HG02884 (cell line): ENCODE data around the gene ING3.
"Not testable (repeated sequence)": the region's sequence is repeated elsewhere in the genome, so short reads cannot be mapped to it uniquely, and the experiment has no call there.

Source experiments
- ATAC-seq: cut with Tn5 transposase; IDR thresholded peaks from one replicate; pipeline ENCODE4 v1.9.1; 2021; ENCODE audit warnings: mild to moderate bottlenecking, moderate library complexity; ENCODE audit not compliant: unreplicated experiment

The ING3 gene

DNA sequence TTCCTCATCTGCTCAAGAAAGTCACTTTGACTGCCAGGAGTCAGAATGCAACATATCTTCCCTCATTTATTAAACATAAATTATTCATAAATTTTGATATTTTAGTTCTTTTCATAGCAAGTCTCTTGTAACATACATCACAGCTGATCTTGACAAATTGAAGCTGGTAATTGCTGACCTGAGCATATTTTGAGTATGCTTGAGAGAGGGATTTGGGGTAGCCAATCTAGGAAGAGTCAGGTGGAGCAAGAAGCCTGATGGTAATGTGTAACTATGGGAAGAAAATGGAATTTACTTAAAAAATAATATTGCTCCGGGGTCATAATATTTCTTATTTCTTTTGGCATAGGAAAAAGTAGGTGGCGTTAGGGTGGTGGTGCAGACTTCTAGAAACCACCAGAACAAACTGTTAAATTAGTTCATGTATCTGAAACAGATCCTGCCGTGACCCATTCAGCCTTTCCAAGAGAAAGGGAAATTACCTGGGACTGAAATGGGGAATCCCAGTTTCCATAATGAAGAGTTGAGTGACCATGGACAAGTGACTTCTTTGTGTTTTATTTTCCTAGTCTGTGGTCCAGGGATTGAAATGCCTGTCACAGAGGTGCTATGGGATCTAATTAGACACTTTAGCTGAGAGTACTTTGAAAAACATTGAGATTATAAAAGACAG, 50.8 kb downstream of the ING3 start:
- no peak for ATAC-seq

GRCh38 chr7:121002048-121002756, 51.6 kb downstream of the ING3 start:
- ATAC-seq = no peak

DNA sequence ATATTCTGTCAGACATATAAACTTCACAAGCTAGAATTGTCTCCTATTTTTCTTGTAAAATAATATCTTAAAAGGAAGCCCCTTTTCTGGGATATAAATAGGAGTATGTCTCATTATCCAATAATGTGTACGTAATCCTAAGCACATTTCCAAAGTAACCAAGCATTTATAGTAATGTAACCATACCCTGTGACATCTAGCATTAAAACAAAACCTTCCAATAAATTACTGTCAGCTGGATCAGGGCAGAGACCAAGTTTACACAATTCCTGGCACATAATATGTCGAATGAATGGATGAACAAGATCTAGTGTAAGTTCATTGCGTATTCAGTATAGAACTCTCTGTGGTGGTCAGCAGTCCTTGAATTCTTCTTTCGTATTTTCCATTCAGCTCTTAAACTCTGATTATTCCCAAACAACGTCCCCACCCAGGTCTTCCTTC, 52.2 kb downstream of the ING3 start:
- no peak for ATAC-seq

DNA sequence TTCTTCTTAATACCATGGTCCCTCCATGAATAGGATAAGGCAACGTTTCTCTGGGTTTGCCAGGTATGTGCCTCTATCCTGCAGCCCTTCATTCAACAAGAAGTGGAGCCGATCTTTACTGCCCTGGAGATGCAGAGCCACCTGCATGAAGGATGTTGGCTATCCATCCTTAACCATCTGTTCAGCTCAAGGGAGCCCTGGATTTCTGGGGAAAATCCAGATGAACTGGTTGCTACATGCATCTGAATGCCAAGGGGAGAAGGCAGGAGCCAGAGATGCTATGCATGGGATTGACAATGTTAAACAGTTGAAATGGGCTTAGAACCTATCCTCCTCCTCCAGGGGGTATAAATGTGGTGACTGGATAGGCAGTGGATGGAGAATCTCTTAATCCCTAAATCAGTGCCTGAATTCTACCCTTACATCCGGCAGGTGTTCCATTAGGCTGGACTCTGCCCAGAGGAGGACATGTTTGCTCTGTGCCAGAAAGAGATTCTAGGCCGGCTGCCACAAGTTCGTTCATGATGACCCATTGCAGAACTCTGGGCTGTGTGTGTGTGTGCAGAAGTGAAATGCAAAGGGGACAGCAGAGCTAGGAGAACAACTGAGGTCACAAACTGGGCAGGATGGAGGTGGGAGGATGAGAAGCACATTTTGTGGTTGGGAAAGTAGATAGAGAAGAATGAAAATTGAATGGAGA, 53.6 kb downstream of the ING3 start:
- ATAC-seq = no peak

DNA sequence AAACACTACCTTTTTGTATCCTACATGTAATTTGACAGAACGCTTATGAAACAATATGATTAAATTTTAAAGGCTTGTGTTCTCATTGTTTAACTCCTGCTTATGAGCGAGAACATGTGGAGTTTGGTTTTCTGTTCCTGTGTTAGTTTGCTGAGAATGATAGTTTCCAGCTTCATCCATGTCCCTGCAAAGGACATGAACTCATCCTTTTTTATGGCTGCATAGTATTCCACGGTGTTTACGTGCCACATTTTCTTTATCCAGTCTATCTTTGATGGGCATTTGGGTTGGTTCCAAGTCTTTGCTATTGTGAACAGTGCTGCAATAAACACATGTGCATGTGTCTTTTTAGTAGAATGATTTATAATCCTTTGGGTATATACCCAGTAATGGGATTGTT, 54.5 kb downstream of the ING3 start:
- ATAC-seq = not testable (repeated sequence)

DNA sequence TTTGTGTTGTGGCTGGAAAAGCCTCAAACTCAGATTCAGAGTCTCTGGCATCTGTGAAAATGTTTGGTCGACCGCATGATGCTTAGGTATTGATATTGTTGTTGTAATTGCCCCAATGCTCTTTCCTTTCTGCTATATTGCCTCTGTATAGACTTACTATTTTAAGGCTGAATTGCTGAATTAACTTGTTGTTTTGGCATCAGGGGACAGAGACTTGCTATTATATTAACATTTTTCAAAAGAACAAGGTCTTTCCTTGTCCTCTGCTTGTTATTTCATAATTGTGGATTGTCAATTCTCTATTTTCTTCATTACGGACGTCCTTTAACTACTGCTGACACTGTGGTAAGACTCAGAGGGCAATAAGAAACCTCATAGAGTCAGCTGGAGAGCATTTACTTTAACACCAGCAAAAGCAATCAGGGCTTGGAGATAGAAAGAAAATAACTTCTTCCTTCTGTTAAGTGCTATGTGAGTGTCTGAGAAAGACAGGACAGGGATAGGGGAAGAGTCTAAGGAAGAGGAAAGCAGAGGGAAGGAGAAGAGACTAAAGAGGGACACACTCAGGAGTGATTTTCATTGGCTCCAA, 55.5 kb downstream of the ING3 start:
- no peak for ATAC-seq

DNA sequence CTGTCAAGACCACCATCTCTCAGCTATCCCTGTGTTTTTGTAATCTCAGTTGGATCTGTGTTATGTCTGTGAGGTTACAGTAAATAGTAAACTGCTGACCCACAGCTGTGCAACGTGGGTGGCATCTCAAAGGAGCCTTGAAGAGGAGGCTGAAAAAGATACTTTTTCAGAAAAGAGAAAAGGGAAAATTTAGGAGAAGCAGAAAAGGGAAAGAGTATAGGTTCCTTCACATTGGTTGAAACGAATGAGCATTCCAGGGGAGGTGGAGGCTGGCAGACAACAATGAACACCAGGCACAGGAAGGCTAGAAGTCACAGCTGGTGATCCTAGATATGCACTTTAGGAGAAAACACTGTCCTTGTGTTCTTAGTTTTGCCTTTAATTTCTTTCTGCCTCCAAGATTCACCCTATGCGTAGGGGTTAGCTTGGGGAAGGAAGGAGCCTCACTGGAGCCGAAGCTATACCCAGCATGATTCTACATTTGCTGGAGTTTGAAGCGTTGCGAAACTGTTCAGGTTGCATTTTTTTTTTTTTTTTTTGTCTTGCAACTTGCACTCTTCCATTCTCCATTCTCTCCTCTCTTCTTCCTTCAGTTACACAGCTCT, 56.2 kb downstream of the ING3 start:
- no peak for ATAC-seq

GRCh38 chr7:121008816-121009215, 58.2 kb downstream of the ING3 start:
- no peak for ATAC-seq

GRCh38 chr7:121011401-121011800, 60.8 kb downstream of the ING3 start:
- ATAC-seq = no peak

DNA sequence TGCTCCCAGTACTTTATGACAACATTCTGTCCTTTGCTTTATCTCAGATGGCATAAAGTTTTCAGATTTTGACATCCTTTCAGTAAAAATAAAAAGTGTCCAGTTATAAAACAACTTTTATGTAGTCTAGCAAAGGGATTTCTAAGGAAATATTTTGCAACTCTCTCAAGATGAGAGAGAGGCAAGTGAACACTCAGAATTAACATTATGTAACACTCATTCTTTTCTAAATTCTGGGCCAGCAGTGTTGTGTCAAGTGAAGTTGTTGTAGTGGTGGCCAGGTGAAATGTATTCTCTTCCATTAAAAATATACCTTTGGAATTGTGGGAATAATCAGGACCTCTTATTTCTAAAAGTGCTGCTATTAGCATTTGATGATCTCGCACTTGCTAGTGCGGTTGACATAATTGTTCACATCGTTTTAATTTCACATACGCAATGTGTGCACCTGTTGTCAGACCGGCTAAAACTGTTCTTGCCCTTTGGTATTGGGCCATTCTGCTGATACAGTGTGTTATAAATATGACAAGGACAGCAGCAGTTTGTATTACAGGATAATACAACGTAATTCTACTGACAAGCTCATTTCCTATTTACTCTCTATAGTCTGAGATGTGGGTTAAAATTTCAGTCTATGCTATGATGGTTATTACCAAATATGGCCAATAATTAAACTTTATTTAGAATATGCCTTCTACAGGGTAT, 61.7 kb downstream of the ING3 start:
- ATAC-seq = no peak

DNA sequence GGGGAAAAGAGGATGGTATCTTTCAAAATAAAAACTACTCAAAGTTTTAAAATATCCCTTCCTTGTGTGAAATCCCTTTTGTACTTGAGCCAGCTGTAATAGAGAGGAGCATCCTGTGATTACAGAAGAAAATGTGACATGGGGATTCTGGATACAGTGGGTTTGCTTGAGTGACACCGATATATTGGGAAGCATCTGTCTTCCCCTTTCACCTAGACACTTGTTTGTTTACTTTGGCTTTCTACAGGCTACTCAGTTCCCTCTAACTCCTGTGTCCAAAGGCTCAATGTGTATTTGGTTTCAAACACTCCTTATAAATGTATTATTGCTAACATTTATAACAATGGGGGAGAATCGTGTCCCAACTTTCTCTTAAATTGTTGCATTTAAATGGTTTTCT, 62.3 kb downstream of the ING3 start:
- ATAC-seq = no peak

DNA sequence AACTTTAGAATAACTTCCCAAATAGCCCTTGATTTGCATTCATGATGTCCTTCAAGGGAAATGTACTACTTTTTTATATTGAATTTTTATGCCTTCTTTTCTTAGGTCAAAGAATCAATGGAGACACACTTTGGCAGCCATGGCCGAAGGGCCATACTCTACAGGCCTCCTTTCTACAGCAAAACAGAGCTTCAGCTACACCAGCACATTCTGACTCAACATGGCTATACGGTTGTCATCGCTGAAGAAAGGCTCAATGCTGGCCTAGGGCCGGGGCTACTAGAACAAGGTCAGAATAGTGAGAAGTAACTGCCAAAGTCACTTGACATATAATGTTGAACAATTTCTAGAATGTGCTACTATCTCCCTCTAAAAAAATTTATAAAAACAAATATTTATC, 65.0 kb downstream of the ING3 start:
- ATAC-seq = no peak

DNA sequence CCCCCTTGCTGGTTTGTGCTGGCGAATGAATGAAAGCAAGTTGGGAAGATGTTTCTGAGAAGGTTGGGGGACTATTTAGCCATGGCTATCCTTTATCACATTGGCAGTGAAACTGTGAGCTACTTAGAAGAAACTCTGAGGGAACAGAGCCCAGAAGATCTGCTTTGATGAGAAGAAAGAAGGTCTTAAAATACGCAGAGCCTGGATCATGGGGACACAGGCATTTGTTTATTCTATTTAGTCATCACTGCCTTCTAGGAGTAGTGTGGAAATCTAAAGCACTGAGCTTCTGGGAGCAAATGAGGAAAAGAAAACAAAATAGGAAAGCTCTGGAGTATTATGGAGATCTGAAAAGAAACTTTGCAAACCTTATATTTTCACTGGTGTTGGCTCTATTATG, 66.4 kb downstream of the ING3 start:
- ATAC-seq = no peak

DNA sequence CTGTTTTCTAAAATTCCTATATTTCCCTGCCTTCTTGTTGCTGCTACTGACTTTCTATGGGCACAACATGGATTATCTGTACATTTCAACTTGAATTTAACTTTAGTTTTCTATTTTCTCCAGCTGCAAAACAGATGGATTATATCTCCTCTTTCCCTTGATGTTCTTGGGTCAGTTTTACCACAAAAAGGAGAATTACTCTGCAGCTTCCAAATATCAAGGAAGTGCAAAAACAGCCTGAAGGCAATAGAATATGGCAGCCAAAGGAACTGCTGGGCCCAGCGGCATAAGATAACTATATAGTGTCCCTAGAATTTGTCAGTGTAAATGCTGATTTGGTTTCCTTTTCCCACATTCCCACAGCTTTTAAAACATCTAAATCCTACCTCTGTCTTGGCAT, 67.0 kb downstream of the ING3 start:
- ATAC-seq = no peak

DNA sequence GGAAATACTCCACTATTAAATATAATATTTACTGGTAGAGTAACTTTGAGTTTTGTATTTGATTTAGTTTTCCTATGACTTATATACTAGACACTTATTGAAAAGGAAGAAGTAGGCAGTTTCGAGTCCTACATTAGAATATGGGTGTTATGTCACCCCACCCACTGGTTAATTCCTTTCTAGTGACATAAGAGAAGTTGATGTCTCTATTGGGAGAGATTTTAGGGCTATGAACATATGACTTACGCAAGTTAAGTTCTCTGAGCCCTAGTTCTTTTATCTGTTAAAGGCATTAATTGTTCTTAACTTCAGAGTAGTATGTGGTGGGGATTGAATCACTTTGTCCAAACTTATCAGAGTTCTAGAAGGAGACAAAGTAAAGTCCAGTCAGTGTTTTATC, 68.4 kb downstream of the ING3 start:
- no peak for ATAC-seq

GRCh38 chr7:121020249-121020988, 69.8 kb downstream of the ING3 start:
- no peak for ATAC-seq

DNA sequence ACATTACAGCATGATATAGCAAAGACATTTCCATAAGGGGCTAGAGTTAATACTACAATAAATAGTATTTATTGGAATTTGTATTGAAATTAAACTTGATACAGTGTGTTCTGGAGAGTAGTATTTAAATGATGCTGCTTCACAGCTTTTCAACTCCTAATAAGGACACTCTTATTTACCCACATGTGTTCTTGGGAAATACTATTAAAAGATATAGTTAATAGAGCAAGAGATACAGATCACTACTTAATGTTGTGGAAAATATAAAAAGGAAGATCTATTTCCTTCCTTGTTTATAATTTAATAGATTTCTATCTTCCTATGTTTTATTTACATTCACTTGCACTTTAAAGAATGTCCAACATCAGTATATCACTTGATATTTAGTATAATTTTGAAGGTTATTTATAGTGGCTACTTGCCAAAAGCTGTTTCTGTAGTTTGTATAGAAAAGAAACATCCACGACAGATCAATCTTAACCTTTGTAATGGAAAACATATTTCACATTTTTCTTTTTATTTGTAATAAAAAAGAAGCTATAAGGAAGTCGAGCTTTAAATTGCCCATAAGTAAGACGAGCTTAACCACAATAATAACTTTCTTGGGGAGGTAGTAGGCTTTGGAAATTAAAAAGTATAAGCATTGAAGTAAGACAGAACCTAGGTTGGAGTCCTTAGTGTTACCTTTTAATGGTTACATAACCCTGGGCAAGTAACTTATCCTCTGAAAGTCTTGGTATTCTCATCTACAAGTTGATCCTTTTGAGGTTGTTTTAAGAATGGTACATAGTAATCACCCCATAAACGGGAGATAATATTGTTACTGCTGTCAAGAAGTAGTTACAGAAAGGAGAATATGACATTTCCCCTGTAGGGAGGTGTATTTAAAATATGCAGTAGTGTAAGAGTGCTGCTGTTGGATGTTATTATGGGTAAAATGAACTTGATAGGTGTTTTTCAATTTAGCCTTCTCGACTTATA, 70.7 kb downstream of the ING3 start:
- no peak for ATAC-seq

DNA sequence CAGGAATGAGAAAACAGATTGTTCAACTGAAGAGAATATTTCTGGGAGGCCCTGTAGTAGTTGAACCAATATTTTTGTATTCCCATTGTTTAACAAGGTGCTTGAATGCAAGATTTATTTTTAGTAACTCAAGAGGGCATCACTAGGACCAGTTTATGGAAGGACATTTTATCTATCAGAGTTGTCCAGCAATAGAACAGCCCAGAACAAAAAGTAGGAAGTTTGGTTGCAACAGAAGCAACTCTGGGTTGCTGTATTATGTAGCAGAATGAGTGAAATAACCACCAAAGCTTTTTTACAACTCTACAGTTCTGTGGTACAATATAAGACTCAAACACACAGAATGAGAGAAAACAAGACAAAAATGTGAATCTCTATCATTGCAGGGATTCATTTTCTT, 72.6 kb downstream of the ING3 start:
- ATAC-seq = no peak
